ENCODE measurements around the gene TANC2. TPM values are rescaled to one million over a fixed set of nuclear protein-coding genes. Genes with fewer than 3 reads are reported as not detected.
"Not testable (repeated sequence)": the region's sequence is repeated elsewhere in the genome, so short reads cannot be mapped to it uniquely, and the experiment has no call there.

TANC2 gene
- total RNA-seq, 8 experiments from 2014 or later, result 16.6 to 84.3 (median 48.5) TPM

GRCh38 chr17:62967205-62967529 lies 1.1 kb downstream of the TANC2 start:
- Histone ChIP-seq H3K4me1 (replicated peaks in 1 of 2) (peaks cover 9 to 17% of the 10 kb centered on the region in 2 donors), H3K4me3 (peak overlapping the region; percentile 57 to 96 (median 73)), H3K27ac (peak overlapping the region in 1 of 2 donors; percentile 93)
- ATAC-seq (replicated peaks in 6 of 8), result no peak
- in situ Hi-C loops (cut with MboI; ENCODE audit: low pct_unique_long_range_greater_than_20kb in 2 of 9, low sequenced_read_pairs in 9 of 9, unreplicated experiment in 9 of 9), result loop anchor here in 8 of 9 experiments (10.0 to 25.0 kb wide), 2 partner anchors 255 to 262 kb away; no protein-coding TSS in a partner anchor
- 0 to 28% (median 4%) methylated on average over 3 to 4 of the region's 4 CpGs for WGBS, 10 experiments

GRCh38 chr17:62968445-62968923 lies 2.4 kb downstream of the TANC2 start:
- no peak overlapping the region for H3K27ac ChIP-seq
- in situ Hi-C loops (cut with MboI; ENCODE audit: low pct_unique_long_range_greater_than_20kb in 2 of 9, low sequenced_read_pairs in 9 of 9, unreplicated experiment in 9 of 9), result loop anchor here in 8 of 9 experiments (10.0 to 25.0 kb wide), 2 partner anchors 256 to 264 kb away; no protein-coding TSS in a partner anchor
- peak overlapping the region; percentile 57 to 96 (median 73) for H3K4me3 ChIP-seq
- ATAC-seq (replicated peaks in 6 of 8), result peak; percentile 37 to 62 (median 44)
- WGBS, 10 experiments, result 0 to 13% (median 5%) methylated on average over 1 to 3 of the region's 3 CpGs; no CpG with 5 or more reads in 4 of the 10 experiments
- H3K4me1 ChIP-seq (replicated peaks in 1 of 2), result peaks cover 9 to 17% of the 10 kb centered on the region in 2 donors

- ATAC-seq (replicated peaks in 6 of 8), result no peak
- Histone ChIP-seq H3K27ac (no peak overlapping the region), H3K4me3 (no peak overlapping the region), H3K4me1 (replicated peaks in 1 of 2) (peaks cover 3 to 8% of the 10 kb centered on the region in 2 donors)
- in situ Hi-C loops (cut with MboI; ENCODE audit: low pct_unique_long_range_greater_than_20kb in 2 of 9, low sequenced_read_pairs in 9 of 9, unreplicated experiment in 9 of 9), result loop anchor here in 6 of 9 experiments (10.0 to 25.0 kb wide), 2 partner anchors 258 to 266 kb away; no protein-coding TSS in a partner anchor
These were observed 4.6 kb downstream of the TANC2 start for GRCh38 chr17:62970610-62971009.

GRCh38 chr17:62971853-62972252 lies 5.8 kb downstream of the TANC2 start:
- H3K27ac ChIP-seq, result no peak overlapping the region
- no peak for ATAC-seq (replicated peaks in 6 of 8)
- 43 to 100% (median 85%) methylated on average over 1 to 4 of the region's 4 CpGs for WGBS, 10 experiments
- H3K4me3 ChIP-seq, result no peak overlapping the region
- peaks cover 3 to 7% of the 10 kb centered on the region in 2 donors for H3K4me1 ChIP-seq (replicated peaks in 1 of 2)
- in situ Hi-C loops (cut with MboI; ENCODE audit: low pct_unique_long_range_greater_than_20kb in 2 of 9, low sequenced_read_pairs in 9 of 9, unreplicated experiment in 9 of 9), result loop anchor here in 6 of 9 experiments (10.0 to 25.0 kb wide), 2 partner anchors 260 to 267 kb away; no protein-coding TSS in a partner anchor

- in situ Hi-C loops (cut with MboI; ENCODE audit: low pct_unique_long_range_greater_than_20kb in 2 of 9, low sequenced_read_pairs in 9 of 9, unreplicated experiment in 9 of 9), result loop anchor here in 6 of 9 experiments (10.0 to 25.0 kb wide), 2 partner anchors 262 to 270 kb away; no protein-coding TSS in a partner anchor
- Histone ChIP-seq H3K4me3 (no peak overlapping the region), H3K27ac (no peak overlapping the region), H3K4me1 (replicated peaks in 1 of 2) (peaks cover 0 to 7% of the 10 kb centered on the region in 2 donors)
- WGBS, 10 experiments, result 83 to 100% (median 92%) methylated on average over 2 to 4 of the region's 4 CpGs; no CpG with 5 or more reads in 1 of the 10 experiments
- ATAC-seq (replicated peaks in 6 of 8), result no peak
These were observed 8.8 kb downstream of the TANC2 start for GRCh38 chr17:62974788-62975187.

DNA sequence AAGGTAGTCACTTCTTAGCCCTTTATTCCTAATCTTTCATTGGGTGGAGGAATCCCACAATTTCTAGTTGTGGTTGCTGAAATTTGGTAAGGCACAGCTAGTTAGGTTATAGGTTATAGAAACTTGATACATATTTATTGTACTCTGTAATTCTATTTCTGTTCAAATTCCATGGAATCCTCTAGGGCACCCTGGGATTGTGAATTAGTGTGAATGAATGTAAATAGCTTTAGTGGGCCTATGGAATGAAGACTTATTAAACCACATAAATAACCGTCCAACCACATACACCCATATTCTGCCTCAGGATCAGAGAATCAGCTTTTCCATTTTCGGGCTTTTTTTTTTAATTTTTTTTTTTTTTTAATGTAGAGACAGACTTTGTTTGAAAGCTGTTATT lies 9.2 kb downstream of the TANC2 start:
- peaks cover 0 to 3% of the 10 kb centered on the region in 2 donors for H3K4me1 ChIP-seq (replicated peaks in 1 of 2)
- ATAC-seq (replicated peaks in 6 of 8), result no peak
- H3K27ac ChIP-seq, result no peak overlapping the region
- in situ Hi-C loops (cut with MboI; ENCODE audit: low pct_unique_long_range_greater_than_20kb in 2 of 9, low sequenced_read_pairs in 9 of 9, unreplicated experiment in 9 of 9), result loop anchor here in 1 of 9 experiments (10.0 kb wide), 1 partner anchor 270 kb away; no protein-coding TSS in a partner anchor
- H3K4me3 ChIP-seq, result no peak overlapping the region
- WGBS, 10 experiments, result 88 to 100% (median 100%) methylated on average over 1 to 2 of the region's 2 CpGs; no CpG with 5 or more reads in 2 of the 10 experiments

GRCh38 chr17:62976643-62977231 lies 10.7 kb downstream of the TANC2 start:
- not testable (repeated sequence) for H3K4me3 ChIP-seq; H3K27ac ChIP-seq; ATAC-seq (replicated peaks in 6 of 8); H3K4me1 ChIP-seq (replicated peaks in 1 of 2)
- 80 to 95% (median 85%) methylated on average over 4 to 9 of the region's 9 CpGs for WGBS, 10 experiments
- in situ Hi-C loops (cut with MboI; ENCODE audit: low pct_unique_long_range_greater_than_20kb in 2 of 9, low sequenced_read_pairs in 9 of 9, unreplicated experiment in 9 of 9), result loop anchor here in 1 of 9 experiments (10.0 kb wide), 1 partner anchor 272 kb away; no protein-coding TSS in a partner anchor

DNA sequence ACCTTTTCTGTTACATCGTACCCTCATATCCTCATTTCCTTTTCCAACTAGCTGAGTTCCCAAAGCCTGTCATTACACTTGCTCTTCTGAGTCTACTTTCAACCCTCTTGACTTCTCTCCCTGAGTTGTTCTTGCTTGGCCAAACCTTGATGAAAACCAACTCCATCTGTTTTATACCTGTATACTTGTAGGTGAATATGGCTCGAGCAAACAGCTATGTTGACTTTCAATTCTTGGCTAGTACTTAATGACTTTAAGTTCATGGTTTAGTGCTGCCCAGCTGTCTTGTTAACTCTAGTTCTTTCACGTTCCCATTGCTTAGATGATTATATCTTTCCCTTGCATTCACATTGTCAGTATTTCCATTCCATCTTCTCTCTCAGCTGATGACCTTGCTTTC lies 14.8 kb downstream of the TANC2 start:
- H3K4me3 ChIP-seq, result no peak overlapping the region
- no peak for ATAC-seq (replicated peaks in 6 of 8)

DNA sequence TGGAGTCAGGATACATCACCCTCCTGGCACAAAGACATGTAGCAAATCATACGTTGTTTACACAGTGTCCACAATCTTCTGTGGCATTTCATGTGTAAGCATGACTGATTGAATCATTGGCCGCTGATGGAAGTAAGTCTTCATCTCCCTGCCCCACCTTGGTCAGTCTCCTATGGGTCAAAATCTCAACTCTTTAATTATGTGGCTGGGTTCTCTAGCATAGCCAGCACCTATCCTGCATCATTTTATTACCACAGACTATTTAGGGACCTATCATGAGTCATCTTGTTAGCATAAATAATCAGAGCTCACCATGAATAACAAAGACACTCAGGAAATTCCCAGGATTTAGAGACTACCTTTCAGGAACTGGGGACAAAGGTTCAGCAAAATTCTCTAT lies 15.9 kb downstream of the TANC2 start:
- in situ Hi-C loops (cut with MboI; ENCODE audit: low pct_unique_long_range_greater_than_20kb in 2 of 9, low sequenced_read_pairs in 9 of 9, unreplicated experiment in 9 of 9), result no loop called here
- Histone ChIP-seq H3K4me3 (no peak overlapping the region), H3K4me1 (replicated peaks in 1 of 2) (no peaks in the 10 kb centered on the region), H3K27ac (no peak overlapping the region)
- peak in 2 of 8 experiments; percentile 38 to 54 for ATAC-seq (replicated peaks in 6 of 8)
- 43 to 100% (median 83%) methylated on average over 1 to 2 of the region's 2 CpGs; no CpG with 5 or more reads in 2 of the 10 experiments for WGBS, 10 experiments

More for the DNA sequence above, 14.8 kb downstream of the TANC2 start:
- H3K4me1 ChIP-seq (replicated peaks in 1 of 2), result no peaks in the 10 kb centered on the region
- WGBS, 10 experiments, result 63 to 100% (median 92%) methylated on average over 1 to 3 of the region's 3 CpGs
- H3K27ac ChIP-seq, result no peak overlapping the region
- in situ Hi-C loops (cut with MboI; ENCODE audit: low pct_unique_long_range_greater_than_20kb in 2 of 9, low sequenced_read_pairs in 9 of 9, unreplicated experiment in 9 of 9), result no loop called here

- H3K4me1 ChIP-seq (replicated peaks in 1 of 2), result no peaks in the 10 kb centered on the region
- no peak overlapping the region for H3K4me3 ChIP-seq
- no peak for ATAC-seq (replicated peaks in 6 of 8)
- in situ Hi-C loops (cut with MboI; ENCODE audit: low pct_unique_long_range_greater_than_20kb in 2 of 9, low sequenced_read_pairs in 9 of 9, unreplicated experiment in 9 of 9), result no loop called here
- no peak overlapping the region for H3K27ac ChIP-seq
- 75 to 100% (median 100%) methylated on average over 1 of the region's 1 CpG; no CpG with 5 or more reads in 3 of the 10 experiments for WGBS, 10 experiments
These were observed 18.8 kb downstream of the TANC2 start for GRCh38 chr17:62984801-62985200.

GRCh38 chr17:62986549-62986948 lies 20.5 kb downstream of the TANC2 start:
- ATAC-seq (replicated peaks in 6 of 8), result no peak
- 71 to 100% (median 100%) methylated on average over 1 to 3 of the region's 4 CpGs; no CpG with 5 or more reads in 6 of the 10 experiments for WGBS, 10 experiments
- Histone ChIP-seq H3K27ac (no peak overlapping the region), H3K4me1 (replicated peaks in 1 of 2) (no peaks in the 10 kb centered on the region), H3K4me3 (no peak overlapping the region)
- in situ Hi-C loops (cut with MboI; ENCODE audit: low pct_unique_long_range_greater_than_20kb in 2 of 9, low sequenced_read_pairs in 9 of 9, unreplicated experiment in 9 of 9), result no loop called here

- WGBS, 10 experiments, result 80 to 100% (median 98%) methylated on average over 1 to 7 of the region's 7 CpGs; no CpG with 5 or more reads in 7 of the 10 experiments
- Histone ChIP-seq H3K4me3 (no peak overlapping the region), H3K27ac (no peak overlapping the region), H3K4me1 (replicated peaks in 1 of 2) (no peaks in the 10 kb centered on the region)
- in situ Hi-C loops (cut with MboI; ENCODE audit: low pct_unique_long_range_greater_than_20kb in 2 of 9, low sequenced_read_pairs in 9 of 9, unreplicated experiment in 9 of 9), result no loop called here
- ATAC-seq (replicated peaks in 6 of 8), result peak in 1 of 8 experiments; percentile 33
These were observed 21.1 kb downstream of the TANC2 start for GRCh38 chr17:62987136-62987535.

DNA sequence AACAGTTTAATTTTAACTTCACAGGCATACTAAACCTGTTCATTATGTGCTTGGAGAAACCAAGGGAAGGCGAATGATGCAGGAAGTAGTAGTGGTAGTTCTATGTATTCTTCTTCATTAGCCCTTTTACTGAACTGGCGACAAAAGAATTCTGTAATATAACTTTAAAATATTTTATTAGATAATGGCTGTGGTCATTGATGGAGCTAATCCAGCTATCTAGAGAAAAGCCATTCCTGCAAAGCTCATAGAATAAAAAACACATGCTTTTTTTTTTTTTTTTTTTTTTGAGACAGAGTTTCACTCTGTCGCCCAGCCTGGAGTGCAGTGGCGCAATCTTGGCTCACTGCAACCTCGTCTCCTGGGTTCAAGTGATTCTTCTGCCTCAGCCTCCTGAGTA lies 23.5 kb downstream of the TANC2 start:
- WGBS, 10 experiments, result 58 to 100% (median 93%) methylated on average over 1 to 5 of the region's 5 CpGs; no CpG with 5 or more reads in 1 of the 10 experiments
- in situ Hi-C loops (cut with MboI; ENCODE audit: low pct_unique_long_range_greater_than_20kb in 2 of 9, low sequenced_read_pairs in 9 of 9, unreplicated experiment in 9 of 9), result no loop called here

More for the DNA sequence above, 23.5 kb downstream of the TANC2 start:
- no peak for ATAC-seq (replicated peaks in 6 of 8)
- Histone ChIP-seq H3K4me3 (no peak overlapping the region), H3K4me1 (replicated peaks in 1 of 2) (no peaks in the 10 kb centered on the region), H3K27ac (no peak overlapping the region)
